Measurements from ENCODE around the gene HSPA6.
"Not testable (repeated sequence)": the region's sequence is repeated elsewhere in the genome, so short reads cannot be mapped to it uniquely, and the experiment has no call there.

DNA sequence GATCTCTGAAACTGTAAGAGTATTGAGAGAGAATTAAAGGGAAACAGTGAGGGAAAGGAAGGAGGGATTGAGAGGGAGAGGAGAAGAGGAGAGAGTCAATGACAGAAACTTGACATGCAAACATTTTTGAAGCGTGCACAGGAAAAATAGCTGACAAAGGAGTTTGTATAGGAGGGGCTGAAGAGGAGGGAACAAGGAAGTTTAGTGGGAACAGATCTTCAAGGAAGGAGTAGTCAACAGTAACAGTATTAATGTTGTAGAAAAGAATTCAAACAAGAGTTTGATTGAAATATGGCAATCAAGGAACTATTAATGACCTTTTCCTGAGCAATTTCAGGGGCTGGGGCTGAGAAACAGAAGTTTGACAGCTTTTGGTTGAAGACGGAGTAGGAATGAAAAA, 29.3 kb downstream of the HSPA6 start:
- TF ChIP-seq, protein P1, sequence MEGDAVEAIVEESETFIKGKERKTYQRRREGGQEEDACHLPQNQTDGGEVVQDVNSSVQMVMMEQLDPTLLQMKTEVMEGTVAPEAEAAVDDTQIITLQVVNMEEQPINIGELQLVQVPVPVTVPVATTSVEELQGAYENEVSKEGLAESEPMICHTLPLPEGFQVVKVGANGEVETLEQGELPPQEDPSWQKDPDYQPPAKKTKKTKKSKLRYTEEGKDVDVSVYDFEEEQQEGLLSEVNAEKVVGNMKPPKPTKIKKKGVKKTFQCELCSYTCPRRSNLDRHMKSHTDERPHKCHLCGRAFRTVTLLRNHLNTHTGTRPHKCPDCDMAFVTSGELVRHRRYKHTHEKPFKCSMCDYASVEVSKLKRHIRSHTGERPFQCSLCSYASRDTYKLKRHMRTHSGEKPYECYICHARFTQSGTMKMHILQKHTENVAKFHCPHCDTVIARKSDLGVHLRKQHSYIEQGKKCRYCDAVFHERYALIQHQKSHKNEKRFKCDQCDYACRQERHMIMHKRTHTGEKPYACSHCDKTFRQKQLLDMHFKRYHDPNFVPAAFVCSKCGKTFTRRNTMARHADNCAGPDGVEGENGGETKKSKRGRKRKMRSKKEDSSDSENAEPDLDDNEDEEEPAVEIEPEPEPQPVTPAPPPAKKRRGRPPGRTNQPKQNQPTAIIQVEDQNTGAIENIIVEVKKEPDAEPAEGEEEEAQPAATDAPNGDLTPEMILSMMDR (IDR thresholded peaks at IDR 0.05; ENCODE audit: low read length): not testable (repeated sequence)
- not testable (repeated sequence) for TF ChIP-seq EZH2 (IDR thresholded peaks at IDR 0.05; ENCODE audit: borderline replicate concordance, low read length)
